Measurements from ENCODE around the gene MIA.

Gene MIA

DNA sequence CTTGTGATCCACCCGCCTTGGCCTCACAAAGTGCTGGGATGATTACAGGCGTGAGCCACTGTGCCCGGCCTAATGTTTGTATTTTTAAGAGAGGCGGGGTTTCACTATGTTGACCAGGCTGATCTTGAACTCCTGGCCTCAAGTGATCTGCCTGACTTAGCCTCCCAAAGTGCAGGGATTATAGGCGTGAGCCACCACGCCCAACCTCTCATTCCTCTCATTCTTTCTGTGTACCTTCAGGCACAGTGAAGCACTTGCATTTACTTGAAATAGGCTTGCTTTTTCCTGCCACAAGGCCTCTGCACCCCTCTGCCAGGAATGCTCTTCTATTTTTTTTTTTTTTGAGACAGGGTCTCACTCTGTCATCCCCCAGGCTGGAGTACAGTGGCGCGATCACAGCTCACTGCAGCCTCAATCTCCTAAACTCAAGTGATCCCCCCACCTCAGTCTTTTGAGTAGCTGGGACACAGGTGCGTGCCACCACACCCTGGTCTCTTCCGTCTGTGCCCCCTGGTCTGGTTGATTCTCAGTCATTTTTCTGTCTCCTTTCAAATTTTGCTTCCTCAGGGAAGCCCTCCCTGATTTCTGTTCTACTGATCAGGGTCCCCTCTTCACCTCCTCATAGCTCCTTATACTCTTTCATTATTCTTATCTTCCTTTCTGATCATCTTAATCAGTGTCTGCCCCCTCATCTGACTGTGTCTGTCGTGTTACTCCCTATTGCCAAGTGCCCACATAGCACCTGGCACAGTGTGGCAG is 40.1 kb upstream of the MIA start:
- H3K27me3 ChIP-seq (ENCODE audit: insufficient read depth, poor library complexity, severe bottlenecking): no peaks in the 10 kb centered on the region
- no peak for ATAC-seq (ENCODE audit: low read depth)
- H3K9me3 ChIP-seq (ENCODE audit: severe bottlenecking): no peaks in the 10 kb centered on the region
- TF ChIP-seq, protein P1, sequence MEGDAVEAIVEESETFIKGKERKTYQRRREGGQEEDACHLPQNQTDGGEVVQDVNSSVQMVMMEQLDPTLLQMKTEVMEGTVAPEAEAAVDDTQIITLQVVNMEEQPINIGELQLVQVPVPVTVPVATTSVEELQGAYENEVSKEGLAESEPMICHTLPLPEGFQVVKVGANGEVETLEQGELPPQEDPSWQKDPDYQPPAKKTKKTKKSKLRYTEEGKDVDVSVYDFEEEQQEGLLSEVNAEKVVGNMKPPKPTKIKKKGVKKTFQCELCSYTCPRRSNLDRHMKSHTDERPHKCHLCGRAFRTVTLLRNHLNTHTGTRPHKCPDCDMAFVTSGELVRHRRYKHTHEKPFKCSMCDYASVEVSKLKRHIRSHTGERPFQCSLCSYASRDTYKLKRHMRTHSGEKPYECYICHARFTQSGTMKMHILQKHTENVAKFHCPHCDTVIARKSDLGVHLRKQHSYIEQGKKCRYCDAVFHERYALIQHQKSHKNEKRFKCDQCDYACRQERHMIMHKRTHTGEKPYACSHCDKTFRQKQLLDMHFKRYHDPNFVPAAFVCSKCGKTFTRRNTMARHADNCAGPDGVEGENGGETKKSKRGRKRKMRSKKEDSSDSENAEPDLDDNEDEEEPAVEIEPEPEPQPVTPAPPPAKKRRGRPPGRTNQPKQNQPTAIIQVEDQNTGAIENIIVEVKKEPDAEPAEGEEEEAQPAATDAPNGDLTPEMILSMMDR (IDR thresholded peaks at IDR 0.05; ENCODE audit: poor library complexity, severe bottlenecking): no peak
- H3K36me3 ChIP-seq (ENCODE audit: low read depth): peaks cover 87% of the 10 kb centered on the region
- H3K4me1 ChIP-seq (ENCODE audit: insufficient read depth, poor library complexity, severe bottlenecking): no peaks in the 10 kb centered on the region
- no peak overlapping the region for H3K27ac ChIP-seq (ENCODE audit: poor library complexity, severe bottlenecking)
- no peak overlapping the region for H3K4me3 ChIP-seq (ENCODE audit: severe bottlenecking)
- no peak for DNase-seq (ENCODE audit: low spot score)

DNA sequence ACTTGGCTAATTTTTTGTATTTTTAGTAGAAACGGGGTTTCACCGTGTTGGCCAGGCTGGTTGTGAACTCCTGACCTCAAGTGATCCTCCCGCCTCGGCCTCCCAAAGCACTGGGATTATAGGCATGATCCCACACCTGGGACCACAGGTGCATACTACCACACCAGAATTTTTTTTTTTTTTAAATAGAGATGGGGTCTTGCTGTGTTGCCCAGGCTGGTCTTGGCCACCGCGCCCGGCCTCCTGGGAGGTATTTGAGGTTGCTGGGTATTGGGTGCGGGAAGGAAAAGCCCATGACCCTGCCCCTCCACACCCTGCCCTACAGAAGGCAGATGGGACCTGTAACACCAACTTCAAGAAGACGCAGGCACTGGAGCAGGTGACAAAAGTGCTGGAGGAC is 38.7 kb upstream of the MIA start:
- no peak overlapping the region for H3K4me3 ChIP-seq (ENCODE audit: severe bottlenecking)
- ATAC-seq (ENCODE audit: low read depth) (no peak), DNase-seq (ENCODE audit: low spot score) (no peak)
- H3K27ac ChIP-seq (ENCODE audit: poor library complexity, severe bottlenecking): no peak overlapping the region
- no peaks in the 10 kb centered on the region for H3K27me3 ChIP-seq (ENCODE audit: insufficient read depth, poor library complexity, severe bottlenecking)
- TF ChIP-seq, protein P1 (IDR thresholded peaks at IDR 0.05; ENCODE audit: poor library complexity, severe bottlenecking): no peak
- H3K9me3 ChIP-seq (ENCODE audit: severe bottlenecking): no peaks in the 10 kb centered on the region
- H3K4me1 ChIP-seq (ENCODE audit: insufficient read depth, poor library complexity, severe bottlenecking): no peaks in the 10 kb centered on the region
- peaks cover 76% of the 10 kb centered on the region for H3K36me3 ChIP-seq (ENCODE audit: low read depth)

DNA sequence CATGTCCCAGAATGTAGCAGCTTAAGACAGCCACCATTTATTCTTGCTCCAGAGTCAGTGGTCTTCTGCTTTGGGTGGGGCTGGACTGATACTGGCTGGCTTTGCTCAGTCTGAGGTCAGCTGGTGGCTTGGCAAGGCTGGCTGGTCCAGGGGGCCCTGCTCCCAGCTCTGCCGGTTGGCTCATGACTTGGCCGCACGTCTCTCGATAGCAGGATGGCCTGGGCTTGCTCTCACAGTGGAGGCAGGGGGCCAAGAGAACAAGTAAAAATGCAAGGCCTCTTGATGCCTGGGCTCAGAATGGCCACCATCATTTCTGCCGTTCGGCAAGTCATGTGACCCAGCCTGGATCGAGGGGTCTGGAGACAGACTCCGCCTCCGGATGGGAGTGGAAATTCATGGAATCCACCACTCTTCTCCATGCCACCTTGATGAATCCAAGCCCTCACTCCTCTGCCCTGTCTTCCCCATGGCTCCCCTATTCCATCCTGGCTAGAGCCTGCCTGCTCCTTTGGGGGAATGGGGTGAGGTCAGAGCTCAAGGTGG is 38.1 kb upstream of the MIA start:
- peaks cover 72% of the 10 kb centered on the region for H3K36me3 ChIP-seq (ENCODE audit: low read depth)
- no peak for DNase-seq (ENCODE audit: low spot score)
- H3K4me1 ChIP-seq (ENCODE audit: insufficient read depth, poor library complexity, severe bottlenecking): no peaks in the 10 kb centered on the region
- H3K4me3 ChIP-seq (ENCODE audit: severe bottlenecking): no peak overlapping the region
- no peaks in the 10 kb centered on the region for H3K9me3 ChIP-seq (ENCODE audit: severe bottlenecking)
- ATAC-seq (ENCODE audit: low read depth): no peak
- no peak overlapping the region for H3K27ac ChIP-seq (ENCODE audit: poor library complexity, severe bottlenecking)
- no peaks in the 10 kb centered on the region for H3K27me3 ChIP-seq (ENCODE audit: insufficient read depth, poor library complexity, severe bottlenecking)
- TF ChIP-seq, protein P1 (IDR thresholded peaks at IDR 0.05; ENCODE audit: poor library complexity, severe bottlenecking): no peak

DNA sequence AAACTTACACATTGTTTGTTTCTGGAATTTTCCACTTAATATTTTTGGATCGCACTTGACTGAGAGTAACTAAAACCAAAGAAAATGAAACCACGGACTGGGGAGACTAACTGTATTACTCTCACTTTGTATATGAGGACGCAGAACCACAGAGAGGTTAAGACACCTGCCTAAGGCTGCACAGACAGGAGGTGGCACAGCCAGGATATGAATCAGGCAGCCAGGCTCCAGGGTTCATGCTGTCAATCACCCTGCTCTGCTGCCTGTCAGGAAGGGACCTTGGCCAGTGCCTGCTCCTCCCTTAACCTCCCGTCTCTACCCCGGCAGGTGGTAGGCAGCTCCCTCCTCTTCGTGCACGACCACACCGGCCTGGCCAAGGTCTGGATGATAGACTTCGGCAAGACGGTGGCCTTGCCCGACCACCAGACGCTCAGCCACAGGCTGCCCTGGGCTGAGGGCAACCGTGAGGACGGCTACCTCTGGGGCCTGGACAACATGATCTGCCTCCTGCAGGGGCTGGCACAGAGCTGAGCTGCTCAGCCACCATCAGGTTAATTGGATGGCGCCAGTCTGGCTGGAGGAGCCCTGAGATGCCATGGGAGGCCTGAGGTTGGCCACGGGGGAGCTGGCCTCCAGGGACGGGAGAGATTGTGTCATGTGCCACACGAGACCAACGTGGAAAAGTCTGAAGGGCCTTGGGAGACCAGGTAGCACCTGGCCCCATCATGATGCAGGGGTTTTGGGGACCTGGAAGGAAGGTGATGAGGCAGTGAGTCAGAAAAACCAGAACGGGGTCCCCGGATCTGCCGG is 36.1 kb upstream of the MIA start:
- ATAC-seq (ENCODE audit: low read depth) (no peak), DNase-seq (ENCODE audit: low spot score) (no peak)
- H3K4me3 ChIP-seq (ENCODE audit: severe bottlenecking): no peak overlapping the region
- no peaks in the 10 kb centered on the region for H3K27me3 ChIP-seq (ENCODE audit: insufficient read depth, poor library complexity, severe bottlenecking)
- no peaks in the 10 kb centered on the region for H3K4me1 ChIP-seq (ENCODE audit: insufficient read depth, poor library complexity, severe bottlenecking)
- TF ChIP-seq, protein P1 (IDR thresholded peaks at IDR 0.05; ENCODE audit: poor library complexity, severe bottlenecking): no peak
- H3K27ac ChIP-seq (ENCODE audit: poor library complexity, severe bottlenecking): no peak overlapping the region
- H3K36me3 ChIP-seq (ENCODE audit: low read depth): peaks cover 52% of the 10 kb centered on the region
- no peaks in the 10 kb centered on the region for H3K9me3 ChIP-seq (ENCODE audit: severe bottlenecking)

Measured in RWPE2 (cell line).